Measurements from ENCODE around the gene EYA3.

GRCh38 chr1:28127617-28128257 lies 39.3 kb upstream of the EYA3 start:
- TF ChIP-seq CTCF (IDR thresholded peaks at IDR 0.05), result no peak
- no peak for TF ChIP-seq POLR2A (IDR thresholded peaks at IDR 0.05)
